H1 (cell line): Measurements from ENCODE around the gene MED16. TPM values are rescaled to one million over a fixed set of nuclear protein-coding genes. Genes with fewer than 3 reads are reported as not detected.

Experiments used
- CTCF ChIA-PET: fragments of 300-600 bp; sonication (Branson Sonifier 250); formaldehyde crosslinking; loops from one replicate; lab custom pipeline; 2021; ENCODE audit not compliant: partially characterized antibody; lab: Charles Lee
- POLR2A ChIA-PET: fragments of 300-600 bp; sonication (Branson Sonifier 250); formaldehyde crosslinking; loops from one replicate; lab custom pipeline; 2021; ENCODE audit warnings: inconsistent platforms; ENCODE audit not compliant: partially characterized antibody; lab: Charles Lee
- DNase-seq, 2 experiments: peaks; one replicate each; pipeline versions ENCODE4 v3.0.0 to v3.0.0-alpha.2; 2010 to 2022; ENCODE audit warnings: low spot score in 2 of 2, low read depth in 1 of 2, mixed read lengths in 1 of 2
- FAIRE-seq: peaks from 2 replicates; lab custom pipeline; 2011; peaks lifted over from hg19 to GRCh38; lab: Jason Lieb, UNC
- H2AFZ ChIP-seq: 2 replicates; pipeline ENCODE4 v1.8.1; 2012; ENCODE audit warnings: low read length, inconsistent platforms
- H2AK5ac ChIP-seq: 2 replicates; pipeline ENCODE4 v1.6.1; 2013; ENCODE audit warnings: low read depth, low read length
- H2BK120ac ChIP-seq: replicated peaks from 2 replicates; pipeline ENCODE3; 2013; ENCODE audit warnings: low read depth, low read length, inconsistent platforms
- H2BK12ac ChIP-seq: 2 replicates; pipeline ENCODE4 v1.6.1; 2013; ENCODE audit warnings: low read depth, low read length
- H2BK15ac ChIP-seq: 2 replicates; pipeline ENCODE4 v1.6.1; 2013; ENCODE audit warnings: low read length
- H2BK20ac ChIP-seq: 2 replicates; pipeline ENCODE4 v1.6.1; 2013; ENCODE audit warnings: low read length
- H2BK5ac ChIP-seq: 2 replicates; pipeline ENCODE4 v1.6.1; 2013; ENCODE audit warnings: low read depth, low read length
- H3K14ac ChIP-seq: 2 replicates; pipeline ENCODE4 v1.6.1; 2013; ENCODE audit warnings: inconsistent platforms; ENCODE audit not compliant: insufficient read length
- H3K18ac ChIP-seq: 2 replicates; pipeline ENCODE4 v1.6.1; 2013; ENCODE audit warnings: low read length; ENCODE audit errors: extremely low read depth
- H3K23ac ChIP-seq: 2 replicates; pipeline ENCODE4 v1.6.1; 2013; ENCODE audit warnings: inconsistent platforms; ENCODE audit not compliant: insufficient read length
- H3K23me2 ChIP-seq: 2 replicates; pipeline ENCODE4 v1.6.1; 2013; ENCODE audit warnings: low read depth, low read length
- H3K27ac ChIP-seq: 2 replicates; pipeline ENCODE4 v1.6.1; 2011; ENCODE audit warnings: low read depth, low read length, inconsistent platforms
- H3K27me3 ChIP-seq, 4 experiments: replicated peaks in 1 of 4; 1 replicate in 1 of 4; 2 replicates in 3 of 4; pipeline versions ENCODE4 v1.6.1 to v1.8.1; 2011 to 2013; ENCODE audit warnings: low read length in 3 of 4, mild to moderate bottlenecking in 3 of 4, inconsistent platforms in 2 of 4, mixed read lengths in 2 of 4, moderate library complexity in 1 of 4; ENCODE audit not compliant: control insufficient read depth in 3 of 4, insufficient read depth in 3 of 4; ENCODE audit errors: extremely low read depth in 1 of 4
- H3K36me3 ChIP-seq, 4 experiments: 2 replicates each; pipeline versions ENCODE4 v1.6.1 to v1.8.1; 2011 to 2013; ENCODE audit warnings: mild to moderate bottlenecking in 4 of 4, low read length in 3 of 4, moderate library complexity in 2 of 4, control low read depth in 1 of 4, inconsistent platforms in 1 of 4; ENCODE audit not compliant: insufficient read depth in 4 of 4, control insufficient read depth in 2 of 4
- H3K4ac ChIP-seq: replicated peaks from 2 replicates; pipeline ENCODE3; 2013; ENCODE audit warnings: low read length, low read depth, mixed read lengths, inconsistent platforms; ENCODE audit not compliant: insufficient read length
- H3K4me1 ChIP-seq, 4 experiments: replicated peaks in 1 of 4; 1 replicate in 1 of 4; 2 replicates in 3 of 4; pipeline versions ENCODE4 v1.6.1 to v1.8.1; 2011 to 2013; ENCODE audit warnings: low read length in 3 of 4, inconsistent platforms in 2 of 4, mixed read lengths in 1 of 4; ENCODE audit not compliant: insufficient read depth in 4 of 4, control insufficient read depth in 3 of 4
- H3K4me2 ChIP-seq, 2 experiments: 2 replicates each; pipeline versions ENCODE4 v1.6.1 to v1.8.1; 2011 to 2013; ENCODE audit warnings: low read depth in 2 of 2, low read length in 2 of 2, control low read depth in 1 of 2, inconsistent platforms in 1 of 2, mild to moderate bottlenecking in 1 of 2; ENCODE audit not compliant: insufficient read depth in 1 of 2
- H3K4me3 ChIP-seq, 4 experiments: fragments of 200-600, 300-600 bp in 1 of 4; sonication (generic), shearing (Covaris generic), sonication (Bioruptor Twin) in 1 of 4; 2 replicates each; pipeline versions ENCODE4 v1.5.1 to v1.8.1; 2011 to 2016; ENCODE audit warnings: low read length in 4 of 4, low read depth in 3 of 4, control low read depth in 2 of 4, inconsistent platforms in 2 of 4, mild to moderate bottlenecking in 2 of 4, mixed read lengths in 1 of 4, moderate library complexity in 1 of 4; ENCODE audit not compliant: insufficient read depth in 2 of 4; ENCODE audit errors: extremely low read depth in 1 of 4
- H3K56ac ChIP-seq: replicated peaks from 2 replicates; pipeline ENCODE3; 2013; ENCODE audit warnings: low read depth, mild to moderate bottlenecking, mixed read lengths, low read length, inconsistent platforms; ENCODE audit not compliant: insufficient read length
- H3K79me1 ChIP-seq: 2 replicates; pipeline ENCODE4 v1.6.1; 2013; ENCODE audit warnings: low read depth, low read length, control low read depth
- H3K79me2 ChIP-seq, 2 experiments: 2 replicates each; pipeline versions ENCODE4 v1.6.1 to v1.8.1; 2012 to 2013; ENCODE audit warnings: low read length in 2 of 2, mild to moderate bottlenecking in 2 of 2, inconsistent platforms in 1 of 2; ENCODE audit not compliant: insufficient read depth in 2 of 2, control insufficient read depth in 1 of 2
- H3K9ac ChIP-seq, 4 experiments: replicated peaks in 1 of 4; 1 replicate in 1 of 4; 2 replicates in 3 of 4; pipeline versions ENCODE4 v1.6.1 to v1.8.1; 2011 to 2013; ENCODE audit warnings: low read depth in 3 of 4, low read length in 3 of 4, control low read depth in 2 of 4, mild to moderate bottlenecking in 2 of 4, moderate library complexity in 2 of 4, inconsistent platforms in 1 of 4; ENCODE audit errors: extremely low read depth in 1 of 4
- H3K9me3 ChIP-seq, 2 experiments: 2 replicates each; pipeline versions ENCODE4 v1.6.1 to v1.8.1; 2012 to 2013; ENCODE audit warnings: mild to moderate bottlenecking in 2 of 2, moderate library complexity in 2 of 2, control low read depth in 1 of 2, inconsistent platforms in 1 of 2, low read depth in 1 of 2, low read length in 1 of 2, mixed read lengths in 1 of 2; ENCODE audit not compliant: insufficient read depth in 2 of 2
- H4K20me1 ChIP-seq, 2 experiments: replicated peaks in 1 of 2; 2 replicates each; pipeline versions ENCODE3 to v1.8.1; 2011 to 2013; ENCODE audit warnings: inconsistent platforms in 2 of 2, low read length in 2 of 2, mild to moderate bottlenecking in 1 of 2; ENCODE audit not compliant: insufficient read depth in 2 of 2, control insufficient read depth in 1 of 2
- H4K5ac ChIP-seq: 2 replicates; pipeline ENCODE4 v1.6.1; 2013; ENCODE audit warnings: low read length, low read depth, mixed read lengths, inconsistent platforms; ENCODE audit not compliant: insufficient read length
- H4K8ac ChIP-seq: 2 replicates; pipeline ENCODE4 v1.8.0; 2013; ENCODE audit warnings: mild to moderate bottlenecking, moderate library complexity, low read length, inconsistent platforms; ENCODE audit not compliant: insufficient read depth; ENCODE audit errors: extremely low read depth
- H4K91ac ChIP-seq: replicated peaks from 2 replicates; pipeline ENCODE3; 2013; ENCODE audit warnings: low read length, mixed read lengths, inconsistent platforms; ENCODE audit not compliant: insufficient read length
- CHD1 ChIP-seq: IDR thresholded peaks from 2 replicates; pipeline ENCODE4 v1.6.1; 2012; ENCODE audit warnings: low read depth, low read length, improper control_type of control experiment
- EP300 ChIP-seq, 2 experiments: IDR thresholded peaks; 1 replicate in 1 of 2; 2 replicates in 1 of 2; pipeline ENCODE4 v1.6.1; 2011 to 2012; ENCODE audit warnings: low read depth in 2 of 2, low read length in 2 of 2, mild to moderate bottlenecking in 2 of 2, borderline replicate concordance in 1 of 2, inconsistent platforms in 1 of 2, moderate library complexity in 1 of 2
- GABPA ChIP-seq: IDR thresholded peaks from 2 replicates; pipeline ENCODE4 v1.6.1; 2011; ENCODE audit warnings: mild to moderate bottlenecking, low read length, moderate library complexity, borderline replicate concordance; ENCODE audit not compliant: insufficient read depth
- KDM5A ChIP-seq: fragments of 200-600 bp; IDR thresholded peaks from 2 replicates; pipeline ENCODE4 v1.7.1; 2012; ENCODE audit warnings: mild to moderate bottlenecking, low read length, inconsistent platforms, mixed read lengths
- RAD21 ChIP-seq, 2 experiments: IDR thresholded peaks in 1 of 2; conservative IDR thresholded peaks in 1 of 2; 2 replicates each; pipeline ENCODE4 v1.6.1; 2011; ENCODE audit warnings: low read depth in 2 of 2, low read length in 2 of 2, improper control_type of control experiment in 1 of 2, inconsistent platforms in 1 of 2, mild to moderate bottlenecking in 1 of 2, moderate library complexity in 1 of 2
- RXRA ChIP-seq: IDR thresholded peaks from 2 replicates; pipeline ENCODE4 v1.6.1; 2011; ENCODE audit warnings: low read depth, mild to moderate bottlenecking, low read length, moderate library complexity; ENCODE audit not compliant: insufficient read depth
- SAP30 ChIP-seq: fragments of 300-600 bp; sonication (generic); IDR thresholded peaks from 2 replicates; pipeline ENCODE4 v1.7.1; 2012; ENCODE audit warnings: low read length, moderate library complexity, mild to moderate bottlenecking, inconsistent platforms; ENCODE audit not compliant: insufficient read depth, insufficient replicate concordance
- TAF1 ChIP-seq: IDR thresholded peaks from 2 replicates; pipeline ENCODE4 v1.6.1; 2011; ENCODE audit warnings: mild to moderate bottlenecking, low read depth, low read length
- WGBS, 2 experiments: shearing (Covaris generic) in 1 of 2; methylation state at CpG; one replicate each; pipeline versions ENCODE4 v1.1.6 to v1.1.7; 2013 to 2015; ENCODE audit warnings: low lambda C conversion rate in 2 of 2, mixed read lengths in 2 of 2, inconsistent platforms in 1 of 2, low coverage in 1 of 2, missing lambda C conversion rate in 1 of 2; ENCODE audit not compliant: insufficient replicate concordance in 2 of 2, insufficient coverage in 1 of 2, insufficient read length in 1 of 2; ENCODE audit errors: extremely low coverage in 1 of 2, missing lambda C conversion rate in 1 of 2; 5-methylcytosine and 5-hydroxymethylcytosine counted together
- polyA plus RNA-seq, 7 experiments: library from polyadenylated mRNA; depleted of rRNA in 3 of 7; stranded (reverse) in 5 of 7; unstranded in 2 of 7; fragments of >200 nt in 5 of 7; fragments of 200-250 nt in 2 of 7; gene quantifications; 1 replicate in 5 of 7; 2 replicates in 1 of 7; 4 replicates in 1 of 7; pipeline versions ENCODE4 v1.2.1 to v1.2.3, GENCODE V29; 2011 to 2013; ENCODE audit warnings: missing spikeins in 2 of 7, mixed read lengths in 2 of 7
- total RNA-seq: library from RNA; stranded (reverse); fragmentation: NEBNext Ultra II Directional; extraction: Animal tissue kit (Norgen Biotek cat#: 25700); gene quantifications from 2 replicates; pipeline ENCODE4 v1.2.1, GENCODE V29; 2021
- TF ChIP-seq, protein P1 (sequence below), 3 experiments: IDR thresholded peaks; 1 replicate in 2 of 3; 2 replicates in 1 of 3; pipeline versions ENCODE4 v1.5.1 to v1.6.1; 2011; ENCODE audit warnings: low read length in 3 of 3, mild to moderate bottlenecking in 3 of 3, inconsistent platforms in 2 of 3, low read depth in 1 of 3, moderate library complexity in 1 of 3; ENCODE audit not compliant: insufficient read depth in 1 of 3; ENCODE audit errors: control extremely low read depth in 1 of 3

Gene MED16
- total and polyA plus RNA-seq, 2 of the 8 experiments (the other 6 are each of a cell fraction or from before 2014, with no cell fraction given), result 51.0 to 67.2 TPM

DNA sequence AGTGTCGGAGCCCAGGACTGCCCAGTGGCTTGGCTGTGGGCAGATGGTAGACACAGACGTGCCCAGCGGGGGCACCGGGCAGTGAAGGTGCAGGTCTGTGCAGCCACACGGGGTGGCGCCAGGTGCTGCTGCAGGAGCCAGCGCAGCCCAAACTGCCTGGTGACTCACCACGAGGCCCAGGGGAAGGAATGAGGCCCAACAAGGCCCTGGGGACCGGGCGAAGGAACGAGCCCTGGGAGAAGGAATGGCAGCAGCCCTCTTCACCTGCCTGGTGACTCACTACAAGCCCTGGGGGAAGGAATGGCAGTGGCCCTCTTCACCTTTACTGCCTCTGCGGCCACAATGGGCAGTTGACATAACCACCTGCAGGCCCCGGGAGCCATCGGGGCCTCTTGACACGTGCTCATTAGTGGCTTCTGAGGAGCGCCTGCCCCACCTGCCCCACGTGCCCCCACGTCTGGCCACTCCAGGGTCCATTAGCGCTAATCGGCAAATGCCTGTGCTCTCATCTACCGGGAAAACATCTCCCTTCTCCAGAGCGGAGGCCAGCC is 9.3 kb downstream of the MED16 start:
- Histone ChIP-seq H4K20me1 (peaks cover 5 to 7% of the 10 kb centered on the region in 2 experiments), H3K36me3 (peaks cover 0 to 26% (median 6%) of the 10 kb centered on the region in 4 experiments; a peak in 4 of 8 replicates), H2BK120ac (no peak overlapping the region), H2BK15ac (no peak overlapping the region), H3K4ac (no peak overlapping the region), H3K4me2 (no peak overlapping the region), H4K8ac (no peak overlapping the region), H2BK20ac (no peak overlapping the region), H3K14ac (no peak overlapping the region), H3K27me3 (no peaks in the 10 kb centered on the region), H4K91ac (no peak overlapping the region), H3K27ac (no peak overlapping the region), H3K56ac (no peak overlapping the region), H4K5ac (no peak overlapping the region), H2AFZ (no peak overlapping the region), H3K4me3 (no peak overlapping the region), H2BK12ac (no peak overlapping the region), H3K79me1 (no peaks in the 10 kb centered on the region), H3K9me3 (no peaks in the 10 kb centered on the region), H2BK5ac (0 out of 2 replicates have a peak overlapping the region, but pooled peaks have one; percentile 30), H3K23me2 (no peaks in the 10 kb centered on the region), H3K9ac (no peak overlapping the region; a peak in 1 of 7 replicates), H3K18ac (no peak overlapping the region), H2AK5ac (no peak overlapping the region), H3K4me1 (no peaks in the 10 kb centered on the region), H3K23ac (no peak overlapping the region), H3K79me2 (no peaks in the 10 kb centered on the region)
- ChIA-PET CTCF (interaction anchor here (0.6 to 2.1 kb wide), 4 partner anchors 10 to 34 kb away, joined by 3 to 11 read pairs (median 5); no protein-coding TSS in a partner anchor), POLR2A (interaction anchor here (0.6 to 11.5 kb wide), 4 partner anchors 6 to 113 kb away, joined by 3 to 82 read pairs (median 3); partner anchors contain the start of genes MED16 and RNU6-9)
- DNase-seq, result no peak
- FAIRE-seq, result no peak
- 94% methylated on average over 22 of the region's 22 CpGs; no CpG with 5 or more reads in 1 of the 2 experiments for WGBS, 2 experiments
- TF ChIP-seq RXRA (no peak), EP300 (IDR thresholded peaks at IDR 0.05; ENCODE audit: borderline replicate concordance in 1 of 2, low read depth in 2 of 2, low read length in 2 of 2) (no peak), RAD21 (IDR thresholded peaks at IDR 0.05 in 1 of 2, conservative IDR thresholded peaks at IDR 0.05 in 1 of 2; ENCODE audit: low read depth in 2 of 2, low read length in 2 of 2) (peak; percentile 28 to 38; a peak in 2 of 4 replicates), CHD1 (no peak), KDM5A (no peak), TAF1 (no peak), GABPA (no peak), SAP30 (no peak)
- TF ChIP-seq, protein P1, sequence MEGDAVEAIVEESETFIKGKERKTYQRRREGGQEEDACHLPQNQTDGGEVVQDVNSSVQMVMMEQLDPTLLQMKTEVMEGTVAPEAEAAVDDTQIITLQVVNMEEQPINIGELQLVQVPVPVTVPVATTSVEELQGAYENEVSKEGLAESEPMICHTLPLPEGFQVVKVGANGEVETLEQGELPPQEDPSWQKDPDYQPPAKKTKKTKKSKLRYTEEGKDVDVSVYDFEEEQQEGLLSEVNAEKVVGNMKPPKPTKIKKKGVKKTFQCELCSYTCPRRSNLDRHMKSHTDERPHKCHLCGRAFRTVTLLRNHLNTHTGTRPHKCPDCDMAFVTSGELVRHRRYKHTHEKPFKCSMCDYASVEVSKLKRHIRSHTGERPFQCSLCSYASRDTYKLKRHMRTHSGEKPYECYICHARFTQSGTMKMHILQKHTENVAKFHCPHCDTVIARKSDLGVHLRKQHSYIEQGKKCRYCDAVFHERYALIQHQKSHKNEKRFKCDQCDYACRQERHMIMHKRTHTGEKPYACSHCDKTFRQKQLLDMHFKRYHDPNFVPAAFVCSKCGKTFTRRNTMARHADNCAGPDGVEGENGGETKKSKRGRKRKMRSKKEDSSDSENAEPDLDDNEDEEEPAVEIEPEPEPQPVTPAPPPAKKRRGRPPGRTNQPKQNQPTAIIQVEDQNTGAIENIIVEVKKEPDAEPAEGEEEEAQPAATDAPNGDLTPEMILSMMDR (IDR thresholded peaks at IDR 0.05; ENCODE audit: control extremely low read depth in 1 of 3, insufficient read depth in 1 of 3, low read depth in 1 of 3, low read length in 3 of 3), result peak; percentile 29 to 44 (median 36); a peak in 3 of 4 replicates
